Right lobe of liver (tissue), 4 donors: ENCODE measurements around the gene PPTC7.
"Not testable (repeated sequence)": the region's sequence is repeated elsewhere in the genome, so short reads cannot be mapped to it uniquely, and the experiment has no call there.

Experiments
- CTCF ChIP-seq, 4 donors: fragments of 200-600 bp in 3 of 4; fragments of 450-650 bp in 1 of 4; IDR thresholded peaks; one replicate each; pipeline versions ENCODE4 v1.5.1 to v1.8.0; 2016 to 2022; ENCODE audit warnings: antibody characterized with exemption in 4 of 4, mild to moderate bottlenecking in 2 of 4
- POLR2A ChIP-seq: fragments of 450-650 bp; IDR thresholded peaks from one replicate; pipeline ENCODE4 v1.6.1; 2017; ENCODE audit warnings: antibody characterized with exemption, mild to moderate bottlenecking
- donor health status: DM: no; HTN: no; CAD: no.
- donor health status: DM: no; HTN: no; CAD: no.
- donor health status: DM: no; HTN: yes; CAD: no.

GRCh38 chr12:110558945-110559344, 24.2 kb downstream of the PPTC7 start:
- TF ChIP-seq CTCF (IDR thresholded peaks at IDR 0.05); POLR2A: not testable (repeated sequence)
